HepG2 (cell line): ENCODE data around the gene FJX1. TPM values are rescaled to one million over a fixed set of nuclear protein-coding genes. Genes with fewer than 3 reads are reported as not detected.

ENCODE experiments used
- ATAC-seq: fragments of 200-7000 bp; cut with Tn5 transposase; 3 replicates; pipeline ENCODE4 v1.9.1; 2020; ENCODE audit warnings: mild to moderate bottlenecking, moderate library complexity
- BruUV-seq: library from RNA; stranded (reverse); fragments of 400-500 nt; replicated peaks from 2 replicates; lab custom pipeline; 2021; lab: Mats Ljungman, UMichigan
- CTCF ChIA-PET: fragments of 300-600 bp; formaldehyde crosslinking; extraction: SDS; loops from one replicate; lab custom pipeline; 2021; ENCODE audit warnings: low total read pairs, inconsistent platforms, low intra/inter-chr PET ratio; lab: Yijun Ruan, JAX
- POLR2A ChIA-PET: fragments of 350-600 bp; sonication (Branson Sonifier 250); formaldehyde crosslinking; loops from one replicate; lab custom pipeline; 2020; ENCODE audit warnings: antibody characterized with exemption, inconsistent platforms; lab: Yijun Ruan, JAX
- DNase-seq: peaks from one replicate; pipeline ENCODE4 v3.0.0-alpha.2; 2015; ENCODE audit warnings: low spot score
- FAIRE-seq: peaks from 3 replicates; lab custom pipeline; 2011; peaks lifted over from hg19 to GRCh38; lab: Jason Lieb, UNC
- H2AFZ ChIP-seq: one replicate; pipeline ENCODE4 v1.6.1; 2011; ENCODE audit warnings: low read length, inconsistent platforms
- H3K27ac ChIP-seq: fragments of 300-600 bp; 3 replicates; pipeline ENCODE4 v1.8.0; 2011; ENCODE audit warnings: mixed run types, mild to moderate bottlenecking, mixed read lengths, low read length, inconsistent platforms; ENCODE audit not compliant: insufficient read depth; ENCODE audit errors: extremely low read length
- H3K27me3 ChIP-seq, 2 experiments: fragments of 200-600 bp in 1 of 2; 2 replicates in 1 of 2; 3 replicates in 1 of 2; pipeline versions ENCODE4 v1.6.0 to v1.8.0; 2011; ENCODE audit warnings: low read length in 2 of 2, mild to moderate bottlenecking in 2 of 2, moderate library complexity in 2 of 2, inconsistent platforms in 1 of 2; ENCODE audit not compliant: insufficient read depth in 2 of 2, control insufficient read depth in 1 of 2
- H3K36me3 ChIP-seq, 2 experiments: fragments of 200-600 bp in 1 of 2; replicated peaks in 1 of 2; 2 replicates in 1 of 2; 3 replicates in 1 of 2; pipeline versions ENCODE4 v1.5.1 to v1.8.0; 2011; ENCODE audit warnings: low read length in 2 of 2, inconsistent platforms in 1 of 2; ENCODE audit not compliant: insufficient read depth in 2 of 2, control insufficient read depth in 1 of 2
- H3K4me1 ChIP-seq: 2 replicates; pipeline ENCODE4 v1.5.1; 2012; ENCODE audit warnings: low read length, inconsistent platforms; ENCODE audit not compliant: insufficient read depth
- H3K4me2 ChIP-seq: 2 replicates; pipeline ENCODE4 v1.6.0; 2011; ENCODE audit warnings: low read depth, low read length, inconsistent platforms
- H3K4me3 ChIP-seq, 3 experiments: fragments of 200-600 bp in 1 of 3; sonication (generic), shearing (Covaris generic) in 1 of 3; replicated peaks in 1 of 3; 2 replicates each; pipeline ENCODE4 v1.5.1; 2011 to 2016; ENCODE audit warnings: low read length in 3 of 3, inconsistent platforms in 2 of 3, low read depth in 2 of 3, mild to moderate bottlenecking in 2 of 3, control low read depth in 1 of 3, mixed read lengths in 1 of 3; ENCODE audit not compliant: insufficient read depth in 1 of 3
- H3K79me2 ChIP-seq: one replicate; pipeline ENCODE4 v1.6.1; 2011; ENCODE audit warnings: low read length, inconsistent platforms; ENCODE audit not compliant: insufficient read depth
- H3K9ac ChIP-seq: 2 replicates; pipeline ENCODE4 v1.6.0; 2011; ENCODE audit warnings: mild to moderate bottlenecking, low read depth, low read length, inconsistent platforms; ENCODE audit not compliant: insufficient read depth
- H3K9me3 ChIP-seq: 2 replicates; pipeline ENCODE4 v1.5.1; 2012; ENCODE audit warnings: mild to moderate bottlenecking, low read length
- H4K20me1 ChIP-seq: 2 replicates; pipeline ENCODE4 v1.6.0; 2011; ENCODE audit warnings: inconsistent platforms, mild to moderate bottlenecking, low read length, moderate library complexity; ENCODE audit not compliant: insufficient read depth
- RELA ChIP-seq: sonication (generic); formaldehyde crosslinking; IDR thresholded peaks from 2 replicates; pipeline ENCODE4 v1.4.0; 2020; ENCODE audit warnings: missing genetic modification reagents
- SIN3B ChIP-seq: fragments of 150-350 bp; IDR thresholded peaks from 2 replicates; pipeline ENCODE4 v1.6.1; 2014; ENCODE audit warnings: low read length
- STAT6 ChIP-seq: sonication (generic); formaldehyde crosslinking; IDR thresholded peaks from 2 replicates; pipeline ENCODE4 v1.4.0; 2020; ENCODE audit warnings: missing genetic modification reagents, mild to moderate bottlenecking, borderline replicate concordance
- THAP7 ChIP-seq: sonication (generic); formaldehyde crosslinking; IDR thresholded peaks from 2 replicates; pipeline ENCODE4 v1.8.1; 2023; ENCODE audit warnings: mild to moderate bottlenecking, missing genetic modification reagents
- ZEB1 ChIP-seq: IDR thresholded peaks from 2 replicates; pipeline ENCODE4 v1.6.1; 2012; ENCODE audit warnings: mild to moderate bottlenecking, low read depth, inconsistent platforms; ENCODE audit not compliant: insufficient replicate concordance
- ZIK1 ChIP-seq: sonication (generic); formaldehyde crosslinking; IDR thresholded peaks from 2 replicates; pipeline ENCODE4 v1.5.0; 2020; ENCODE audit warnings: mild to moderate bottlenecking, low read depth, missing genetic modification reagents, borderline replicate concordance
- ZNF121 ChIP-seq: sonication (generic); formaldehyde crosslinking; IDR thresholded peaks from 2 replicates; pipeline ENCODE4 v1.5.0; 2020; ENCODE audit warnings: mild to moderate bottlenecking, missing genetic modification reagents
- ZNF205 ChIP-seq: IDR thresholded peaks from 2 replicates; pipeline ENCODE4 v1.6.1; 2018; ENCODE audit warnings: missing biosample characterization, missing genetic modification reagents
- ZNF468 ChIP-seq: sonication (generic); formaldehyde crosslinking; IDR thresholded peaks from 2 replicates; pipeline ENCODE4 v1.8.0; 2022; ENCODE audit warnings: mild to moderate bottlenecking, moderate library complexity, missing genetic modification reagents
- ZNF552 ChIP-seq: sonication (generic); formaldehyde crosslinking; IDR thresholded peaks from 2 replicates; pipeline ENCODE4 v1.9.0; 2022; ENCODE audit warnings: missing genetic modification reagents, mild to moderate bottlenecking, borderline replicate concordance
- ZNF644 ChIP-seq: IDR thresholded peaks from 2 replicates; pipeline ENCODE4 v1.6.1; 2016; ENCODE audit warnings: low read depth
- ZNF724P ChIP-seq: sonication (generic); formaldehyde crosslinking; IDR thresholded peaks from 2 replicates; pipeline ENCODE4 v1.8.0; 2022; ENCODE audit warnings: missing genetic modification reagents, borderline replicate concordance
- WGBS: methylation state at CpG from one replicate; pipeline ENCODE4 v1.1.6; 2017; ENCODE audit warnings: low lambda C conversion rate; 5-methylcytosine and 5-hydroxymethylcytosine counted together
- in situ Hi-C: cut with HindIII; loops from 2 replicates; pipeline ENCODE4 v1.10.0; 2017; ENCODE audit warnings: low pct_unique_long_range_greater_than_20kb; ENCODE audit not compliant: extremely low pct_ligation_motif_present
- intact Hi-C: fragments of 100-400 bp; cut with micrococcal nuclease; formaldehyde crosslinking; loops from one replicate; pipeline ENCODE4 v1.10.0; 2022; ENCODE audit not compliant: unreplicated experiment
- polyA plus RNA-seq, 8 experiments: library from polyadenylated mRNA; depleted of rRNA in 3 of 8; stranded (reverse) in 7 of 8; unstranded in 1 of 8; fragments of >200 nt; fragmentation: Illumina TruSeq in 4 of 8; extraction: Trizol in 4 of 8; gene quantifications; 2 replicates each; pipeline versions ENCODE4 v1.2.1 to v1.2.3, GENCODE V29; 2011 to 2016; ENCODE audit warnings: low read depth in 4 of 8, missing spikeins in 1 of 8, mixed read lengths in 1 of 8; ENCODE audit not compliant: insufficient read depth in 1 of 8
- total RNA-seq, 5 experiments: library from RNA; depleted of rRNA; stranded (reverse); fragments of >200 nt; fragmentation: Illumina TruSeq; extraction: Trizol; gene quantifications; 2 replicates each; pipeline ENCODE4 v1.2.3, GENCODE V29; 2016; ENCODE audit warnings: low read depth in 1 of 5
- TF ChIP-seq, protein P1 (sequence below): sonication (generic); formaldehyde crosslinking; IDR thresholded peaks from 2 replicates; pipeline ENCODE4 v1.9.0; 2021; ENCODE audit warnings: missing genetic modification reagents, borderline replicate concordance

The FJX1 gene
- total and polyA plus RNA-seq, 2 of the 13 experiments (the other 11 are each of a cell fraction or from before 2014, with no cell fraction given), result 0.40 to 0.82 TPM

- TF ChIP-seq SIN3B (no peak), ZIK1 (CRISPR knock-in tag) (0 out of 2 replicates have a peak, but pooled peaks have one; percentile 5), ZNF121 (CRISPR knock-in tag) (no peak)
- TF ChIP-seq, all 625 proteins: peak for 157
Observed at GRCh38 chr11:35662061-35662648, 43.9 kb downstream of the FJX1 start (continued).

- ChIA-PET CTCF (no interaction called here), POLR2A (interaction anchor here (1.4 kb wide), 1 partner anchor 33 kb away, joined by 3 read pairs; no protein-coding TSS in a partner anchor)
- Histone ChIP-seq H3K79me2 (peaks cover 48% of the 10 kb centered on the region), H3K9ac (peak within 1 kb of the TSS; percentile 82), H3K27ac (peak within 1 kb of the TSS; percentile 89), H3K27me3 (peaks cover 0 to 16% of the 10 kb centered on the region in 2 experiments; a peak in 3 of 5 replicates), H2AFZ (peak within 1 kb of the TSS; percentile 75), H3K36me3 (no peaks in the 10 kb centered on the region; a peak in 1 of 5 replicates), H3K4me1 (peaks cover 48% of the 10 kb centered on the region), H3K4me3 (peak within 1 kb of the TSS; percentile 54 to 73 (median 64)), H3K4me2 (peak within 1 kb of the TSS; percentile 93), H3K9me3 (peaks cover 15% of the 10 kb centered on the region; the same call in 1 of the 2 replicates), H4K20me1 (peaks cover 5% of the 10 kb centered on the region; the same call in 1 of the 2 replicates)
- in situ Hi-C loops (loop anchor here (10.0 kb wide), 1 partner anchor 72 kb away; no protein-coding TSS in a partner anchor), intact Hi-C loops (loop anchor here (1.0 to 5.0 kb wide), 2 partner anchors 47 to 159 kb away; no protein-coding TSS in a partner anchor)
- DNase-seq (peak; percentile 59), FAIRE-seq (no peak), ATAC-seq (peak; percentile 89)
- 28% methylated on average over 32 of the region's 82 CpGs for WGBS
- BruUV-seq, result TSS peak; percentile 69
- TF ChIP-seq ZNF468, result peak; percentile 96
- no peak for TF ChIP-seq ZNF644 (CRISPR knock-in tag)
- peak; percentile 94 for TF ChIP-seq THAP7
- TF ChIP-seq STAT6 (CRISPR knock-in tag), result no peak
- TF ChIP-seq ZEB1, result no peak
- TF ChIP-seq ZNF724P (CRISPR knock-in tag), result no peak; the same call in none of the 2 replicates
- TF ChIP-seq RELA (CRISPR knock-in tag), result no peak
- TF ChIP-seq ZNF552 (CRISPR knock-in tag), result peak; percentile 99
- peak; percentile 78 for TF ChIP-seq ZNF205
- TF ChIP-seq, protein P1, sequence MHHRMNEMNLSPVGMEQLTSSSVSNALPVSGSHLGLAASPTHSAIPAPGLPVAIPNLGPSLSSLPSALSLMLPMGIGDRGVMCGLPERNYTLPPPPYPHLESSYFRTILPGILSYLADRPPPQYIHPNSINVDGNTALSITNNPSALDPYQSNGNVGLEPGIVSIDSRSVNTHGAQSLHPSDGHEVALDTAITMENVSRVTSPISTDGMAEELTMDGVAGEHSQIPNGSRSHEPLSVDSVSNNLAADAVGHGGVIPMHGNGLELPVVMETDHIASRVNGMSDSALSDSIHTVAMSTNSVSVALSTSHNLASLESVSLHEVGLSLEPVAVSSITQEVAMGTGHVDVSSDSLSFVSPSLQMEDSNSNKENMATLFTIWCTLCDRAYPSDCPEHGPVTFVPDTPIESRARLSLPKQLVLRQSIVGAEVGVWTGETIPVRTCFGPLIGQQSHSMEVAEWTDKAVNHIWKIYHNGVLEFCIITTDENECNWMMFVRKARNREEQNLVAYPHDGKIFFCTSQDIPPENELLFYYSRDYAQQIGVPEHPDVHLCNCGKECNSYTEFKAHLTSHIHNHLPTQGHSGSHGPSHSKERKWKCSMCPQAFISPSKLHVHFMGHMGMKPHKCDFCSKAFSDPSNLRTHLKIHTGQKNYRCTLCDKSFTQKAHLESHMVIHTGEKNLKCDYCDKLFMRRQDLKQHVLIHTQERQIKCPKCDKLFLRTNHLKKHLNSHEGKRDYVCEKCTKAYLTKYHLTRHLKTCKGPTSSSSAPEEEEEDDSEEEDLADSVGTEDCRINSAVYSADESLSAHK (CRISPR knock-in tag), result no peak
Observed at GRCh38 chr11:35662649-35663407, 44.6 kb downstream of the FJX1 start, which contains the start of gene TRIM44. Gene TRIM44 (plus strand): TSS chr11:35662775. CDS start chr11:35663112, 337 bp downstream.
